ENCODE measurements around the gene C12orf76. TPM values are rescaled to one million over a fixed set of nuclear protein-coding genes. Genes with fewer than 3 reads are reported as not detected.
A peak's percentile ranks its signal among the peaks of the same experiment; 100 is the strongest.

C12orf76 gene
- total RNA-seq, 1 experiment from 2014 or later: 9.7 TPM

GRCh38 chr12:110023059-110023980 is 25.0 kb downstream of the C12orf76 start:
- Histone ChIP-seq H2BK20ac (ENCODE audit: low read depth, low read length, poor library complexity, severe bottlenecking) (no peak overlapping the region), H4K5ac (ENCODE audit: insufficient read length, low read depth, low read length) (no peak overlapping the region), H3K56ac (ENCODE audit: insufficient read length, low read depth, low read length) (no peak overlapping the region), H3K9me3 (ENCODE audit: control insufficient read depth, low read depth, low read length) (no peaks in the 10 kb centered on the region), H4K8ac (replicated peaks; ENCODE audit: insufficient read length, low read depth, low read length) (no peak overlapping the region), H3K9ac (ENCODE audit: extremely low read depth, insufficient read length, low read length) (no peak overlapping the region), H3K4me2 (ENCODE audit: insufficient read depth, insufficient read length, low read length) (no peak overlapping the region), H4K91ac (ENCODE audit: insufficient read length, low read depth, low read length) (no peak overlapping the region), H2BK12ac (ENCODE audit: insufficient read length, low read depth, low read length) (no peak overlapping the region), H3K79me2 (ENCODE audit: insufficient read depth, low read length) (no peaks in the 10 kb centered on the region), H2AK5ac (ENCODE audit: insufficient read length, low read length) (no peak overlapping the region), H3K23me2 (ENCODE audit: insufficient read length, low read depth, low read length, poor library complexity, severe bottlenecking) (no peaks in the 10 kb centered on the region), H3K27me3 (ENCODE audit: insufficient read depth, low read length) (no peaks in the 10 kb centered on the region), H3K4me1 (ENCODE audit: insufficient read depth, low read length) (peaks cover 3% of the 10 kb centered on the region; the same call in 1 of the 2 replicates), H2BK120ac (ENCODE audit: low read depth, low read length, poor library complexity, severe bottlenecking) (no peak overlapping the region), H3K14ac (ENCODE audit: insufficient read depth, low read length) (no peak overlapping the region), H2BK15ac (ENCODE audit: low read depth, low read length) (no peak overlapping the region), H4K20me1 (ENCODE audit: control insufficient read depth, insufficient read depth, insufficient read length) (no peaks in the 10 kb centered on the region), H3K4ac (ENCODE audit: low read depth, low read length) (no peak overlapping the region), H2AFZ (ENCODE audit: low read length) (no peak overlapping the region), H3K27ac (ENCODE audit: insufficient read length, low read depth, low read length) (no peak overlapping the region), H3K18ac (ENCODE audit: insufficient read length, low read depth, low read length) (no peak overlapping the region), H3K23ac (ENCODE audit: insufficient read length, low read depth, low read length) (no peak overlapping the region), H3T11ph (ENCODE audit: low read length) (no peak overlapping the region), H3K79me1 (ENCODE audit: insufficient read depth, low read depth, low read length, poor library complexity, severe bottlenecking) (no peaks in the 10 kb centered on the region), H2BK5ac (ENCODE audit: insufficient read length, low read length) (no peak overlapping the region)
- no peaks in the 10 kb centered on the region for H3K27me3 Mint-ChIP-seq (ENCODE audit: low read depth)
- no peaks in the 10 kb centered on the region for H3K9me3 Mint-ChIP-seq
- peaks cover 2 to 34% (median 4%) of the 10 kb centered on the region in 3 experiments; a peak in 5 of 7 replicates for H3K36me3 Mint-ChIP-seq (ENCODE audit: insufficient read depth in 1 of 3, low read depth in 3 of 3)
- DNase-seq: no peak
- H3K4me1 Mint-ChIP-seq: peaks cover 19 to 22% of the 10 kb centered on the region in 2 experiments
- no peak for TF ChIP-seq CTCF (conservative IDR thresholded peaks at IDR 0.05)
- peak overlapping the region in 1 of 3 experiments; percentile 66; a peak in 4 of 7 replicates for H3K27ac Mint-ChIP-seq
- H3K4me3 Mint-ChIP-seq: no peak overlapping the region
- WGBS (ENCODE audit: extremely low coverage, insufficient read length, low lambda C conversion rate): no CpG with 5 or more reads among the region's 5 CpGs

Measured in H9 (cell line).